Caco-2 (cell line): ENCODE results near the gene UBE2N. TPM values are rescaled to one million over a fixed set of nuclear protein-coding genes. Genes with fewer than 3 reads are reported as not detected.
"Not testable (repeated sequence)": the region's sequence is repeated elsewhere in the genome, so short reads cannot be mapped to it uniquely, and the experiment has no call there.

Experiments used
- BruUV-seq: library from RNA; stranded (reverse); fragments of 400-500 nt; replicated peaks from 2 replicates; lab custom pipeline; 2021; lab: Mats Ljungman, UMichigan
- CTCF ChIA-PET: fragments of 300-600 bp; sonication (Branson Sonifier 250); formaldehyde crosslinking; loops from one replicate; lab custom pipeline; 2022; ENCODE audit warnings: antibody characterized with exemption; lab: Charles Lee
- POLR2A ChIA-PET: fragments of 300-600 bp; sonication (Branson Sonifier 250); formaldehyde crosslinking; loops from one replicate; lab custom pipeline; 2022; ENCODE audit warnings: antibody characterized with exemption; lab: Charles Lee
- DNase-seq, 2 experiments: peaks; one replicate each; pipeline versions ENCODE4 v3.0.0 to v3.0.0-alpha.2; 2020 to 2022
- H3K27me3 ChIP-seq: replicated peaks from 2 replicates; pipeline ENCODE4 v1.6.0; 2011; ENCODE audit warnings: low read length; ENCODE audit not compliant: control insufficient read depth, insufficient read depth
- H3K36me3 ChIP-seq: 2 replicates; pipeline ENCODE4 v1.5.1; 2011; ENCODE audit warnings: low read length; ENCODE audit not compliant: control insufficient read depth, insufficient read depth
- H3K4me1 ChIP-seq: fragments of 250-450 bp; sonication (Bioruptor Pico); 2 replicates; pipeline ENCODE4 v1.5.1; 2020; ENCODE audit warnings: mild to moderate bottlenecking
- H3K4me3 ChIP-seq: 2 replicates; pipeline ENCODE4 v1.5.1; 2011; ENCODE audit warnings: low read depth, mild to moderate bottlenecking, control low read depth, low read length
- H3K9me3 ChIP-seq: fragments of 250-450 bp; sonication (Bioruptor Pico); 2 replicates; pipeline ENCODE4 v1.5.1; 2020; ENCODE audit warnings: mild to moderate bottlenecking, moderate library complexity
- H3K27ac Mint-ChIP-seq: one replicate; pipeline ENCODE4 v1.8.0; 2022; ENCODE audit warnings: mixed read lengths; ENCODE audit not compliant: unreplicated experiment
- H3K27me3 Mint-ChIP-seq: one replicate; pipeline ENCODE4 v1.8.0; 2022; ENCODE audit warnings: mixed read lengths; ENCODE audit not compliant: insufficient read depth, unreplicated experiment
- H3K36me3 Mint-ChIP-seq: one replicate; pipeline ENCODE4 v1.8.0; 2022; ENCODE audit warnings: mild to moderate bottlenecking, mixed read lengths; ENCODE audit not compliant: insufficient read depth, unreplicated experiment
- H3K4me1 Mint-ChIP-seq: one replicate; pipeline ENCODE4 v1.8.0; 2022; ENCODE audit warnings: low read depth, mixed read lengths; ENCODE audit not compliant: unreplicated experiment
- H3K4me3 Mint-ChIP-seq: one replicate; pipeline ENCODE4 v1.8.0; 2022; ENCODE audit warnings: mild to moderate bottlenecking, moderate library complexity, mixed read lengths; ENCODE audit not compliant: unreplicated experiment
- H3K9me3 Mint-ChIP-seq: one replicate; pipeline ENCODE4 v1.8.0; 2022; ENCODE audit warnings: mixed read lengths; ENCODE audit not compliant: unreplicated experiment
- intact Hi-C: fragments of 100-400 bp; cut with micrococcal nuclease; formaldehyde crosslinking; loops from one replicate; pipeline ENCODE4 v1.10.0; 2022; ENCODE audit not compliant: unreplicated experiment
- total RNA-seq: library from RNA; stranded (reverse); gene quantifications from 2 replicates; pipeline ENCODE4 v1.2.3, GENCODE V29; 2022
- TF ChIP-seq, protein P1 (sequence below), 2 experiments: fragments of 200-600 bp in 1 of 2; IDR thresholded peaks; 1 replicate in 1 of 2; 2 replicates in 1 of 2; pipeline versions ENCODE4 v1.5.1 to v1.8.0; 2011 to 2022; ENCODE audit warnings: antibody characterized with exemption in 1 of 2, control low read depth in 1 of 2, inconsistent platforms in 1 of 2, low read depth in 1 of 2, low read length in 1 of 2, mild to moderate bottlenecking in 1 of 2, moderate library complexity in 1 of 2; ENCODE audit not compliant: insufficient read depth in 1 of 2, severe bottlenecking in 1 of 2, unreplicated experiment in 1 of 2

The UBE2N gene
- total RNA-seq, 1 experiment from 2014 or later: 153 TPM

GRCh38 chr12:93415723-93416464 is 25.9 kb downstream of the UBE2N start:
- Mint-ChIP-seq H3K9me3 (no peaks in the 10 kb centered on the region), H3K27me3 (no peaks in the 10 kb centered on the region), H3K27ac (no peak overlapping the region), H3K4me1 (peaks cover 37% of the 10 kb centered on the region), H3K36me3 (peaks cover 49% of the 10 kb centered on the region), H3K4me3 (no peak overlapping the region)
- POLR2A ChIA-PET: interaction anchor here (0.6 kb wide), 1 partner anchor 11 kb away, joined by 3 read pairs; no protein-coding TSS in a partner anchor
- Histone ChIP-seq H3K36me3 (no peaks in the 10 kb centered on the region), H3K9me3 (no peaks in the 10 kb centered on the region), H3K4me1 (peaks cover 4% of the 10 kb centered on the region; the same call in 1 of the 2 replicates), H3K27me3 (no peaks in the 10 kb centered on the region), H3K4me3 (no peak overlapping the region)
- no peak for DNase-seq
- intact Hi-C loops: no loop called here
- CTCF ChIA-PET: interaction anchor here (1.1 kb wide), 1 partner anchor 470 kb away, joined by 3 read pairs; no protein-coding TSS in a partner anchor
- TF ChIP-seq, protein P1, sequence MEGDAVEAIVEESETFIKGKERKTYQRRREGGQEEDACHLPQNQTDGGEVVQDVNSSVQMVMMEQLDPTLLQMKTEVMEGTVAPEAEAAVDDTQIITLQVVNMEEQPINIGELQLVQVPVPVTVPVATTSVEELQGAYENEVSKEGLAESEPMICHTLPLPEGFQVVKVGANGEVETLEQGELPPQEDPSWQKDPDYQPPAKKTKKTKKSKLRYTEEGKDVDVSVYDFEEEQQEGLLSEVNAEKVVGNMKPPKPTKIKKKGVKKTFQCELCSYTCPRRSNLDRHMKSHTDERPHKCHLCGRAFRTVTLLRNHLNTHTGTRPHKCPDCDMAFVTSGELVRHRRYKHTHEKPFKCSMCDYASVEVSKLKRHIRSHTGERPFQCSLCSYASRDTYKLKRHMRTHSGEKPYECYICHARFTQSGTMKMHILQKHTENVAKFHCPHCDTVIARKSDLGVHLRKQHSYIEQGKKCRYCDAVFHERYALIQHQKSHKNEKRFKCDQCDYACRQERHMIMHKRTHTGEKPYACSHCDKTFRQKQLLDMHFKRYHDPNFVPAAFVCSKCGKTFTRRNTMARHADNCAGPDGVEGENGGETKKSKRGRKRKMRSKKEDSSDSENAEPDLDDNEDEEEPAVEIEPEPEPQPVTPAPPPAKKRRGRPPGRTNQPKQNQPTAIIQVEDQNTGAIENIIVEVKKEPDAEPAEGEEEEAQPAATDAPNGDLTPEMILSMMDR (IDR thresholded peaks at IDR 0.05; ENCODE audit: insufficient read depth in 1 of 2, low read depth in 1 of 2, low read length in 1 of 2, severe bottlenecking in 1 of 2, unreplicated experiment in 1 of 2): no peak
- BruUV-seq: no TSS peak

DNA sequence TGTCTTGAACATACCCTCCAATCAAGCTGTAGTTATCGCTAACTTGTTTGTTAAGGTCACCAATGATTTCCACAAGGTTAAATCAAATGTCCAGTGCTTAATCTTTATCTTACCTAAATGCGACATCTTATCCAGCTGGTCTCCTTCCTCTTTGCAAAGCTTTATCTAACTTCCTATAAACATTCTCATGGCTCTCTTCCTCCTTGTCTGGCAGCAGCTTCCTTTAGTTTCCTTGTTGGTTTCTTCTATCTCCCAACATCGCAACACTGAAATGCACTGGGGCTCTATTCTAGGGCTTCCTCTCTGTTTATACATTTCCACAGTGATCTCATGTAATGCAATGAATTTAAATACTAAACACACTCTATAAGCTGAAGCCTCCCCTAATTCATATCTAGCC is 28.7 kb downstream of the UBE2N start:
- POLR2A ChIA-PET: no interaction called here
- BruUV-seq: no TSS peak

DNA sequence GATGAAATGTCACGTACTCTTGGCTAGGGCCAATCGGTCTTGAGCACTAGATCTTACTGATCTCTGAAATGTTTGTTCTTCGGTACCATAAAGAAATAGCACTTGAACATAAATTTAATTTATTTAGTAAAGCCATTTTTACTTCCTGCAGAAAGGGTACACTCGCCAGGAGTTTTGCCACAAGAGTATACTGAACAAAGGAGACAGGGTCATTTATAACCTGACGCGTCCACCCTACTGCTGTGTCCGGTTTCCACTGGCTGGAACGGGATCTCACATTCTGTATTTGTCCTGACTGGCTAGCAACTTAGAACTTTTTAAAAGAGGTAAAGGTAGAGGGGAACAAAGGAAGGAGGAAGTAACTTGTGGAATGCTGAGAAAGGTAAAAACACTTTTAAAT is 29.4 kb downstream of the UBE2N start:
- H3K27me3 ChIP-seq, H3K4me3 ChIP-seq, POLR2A ChIA-PET, H3K36me3 ChIP-seq, intact Hi-C loops, H3K9me3 ChIP-seq, H3K27me3 Mint-ChIP-seq, H3K9me3 Mint-ChIP-seq, H3K4me1 ChIP-seq, DNase-seq, CTCF ChIA-PET, BruUV-seq: not testable (repeated sequence)
- H3K4me3 Mint-ChIP-seq: peak overlapping the region; percentile 41
- peaks cover 77% of the 10 kb centered on the region for H3K36me3 Mint-ChIP-seq
- peak overlapping the region; percentile 0 for H3K27ac Mint-ChIP-seq
- peaks cover 31% of the 10 kb centered on the region for H3K4me1 Mint-ChIP-seq

More for the DNA sequence above, 28.7 kb downstream of the UBE2N start:
- DNase-seq: no peak
- no peaks in the 10 kb centered on the region for H3K9me3 Mint-ChIP-seq
- Histone ChIP-seq H3K4me1 (no peaks in the 10 kb centered on the region), H3K4me3 (no peak overlapping the region), H3K9me3 (no peaks in the 10 kb centered on the region), H3K36me3 (no peaks in the 10 kb centered on the region), H3K27me3 (no peaks in the 10 kb centered on the region)
- peak overlapping the region; percentile 20 for H3K27ac Mint-ChIP-seq
- H3K27me3 Mint-ChIP-seq: no peaks in the 10 kb centered on the region
- peaks cover 31% of the 10 kb centered on the region for H3K4me1 Mint-ChIP-seq
- CTCF ChIA-PET: no interaction called here
- intact Hi-C loops: no loop called here
- H3K4me3 Mint-ChIP-seq: no peak overlapping the region
- H3K36me3 Mint-ChIP-seq: peaks cover 71% of the 10 kb centered on the region
- TF ChIP-seq, protein P1 (IDR thresholded peaks at IDR 0.05; ENCODE audit: insufficient read depth in 1 of 2, low read depth in 1 of 2, low read length in 1 of 2, severe bottlenecking in 1 of 2, unreplicated experiment in 1 of 2): no peak

GRCh38 chr12:93411060-93411459 is 30.7 kb downstream of the UBE2N start:
- H3K4me3 Mint-ChIP-seq, POLR2A ChIA-PET, H3K36me3 ChIP-seq, BruUV-seq, H3K9me3 Mint-ChIP-seq, CTCF ChIA-PET, H3K27me3 ChIP-seq, H3K4me1 ChIP-seq, H3K4me3 ChIP-seq, intact Hi-C loops, H3K9me3 ChIP-seq, H3K27me3 Mint-ChIP-seq, DNase-seq: not testable (repeated sequence)
- H3K36me3 Mint-ChIP-seq: peaks cover 91% of the 10 kb centered on the region
- peaks cover 31% of the 10 kb centered on the region for H3K4me1 Mint-ChIP-seq
- peak overlapping the region; percentile 45 for H3K27ac Mint-ChIP-seq

GRCh38 chr12:93409343-93410187 is 32.2 kb downstream of the UBE2N start:
- H3K27me3 Mint-ChIP-seq, H3K4me3 Mint-ChIP-seq, H3K27ac Mint-ChIP-seq, H3K4me1 ChIP-seq, H3K4me3 ChIP-seq, intact Hi-C loops, H3K27me3 ChIP-seq, H3K9me3 ChIP-seq, POLR2A ChIA-PET, H3K9me3 Mint-ChIP-seq, DNase-seq, H3K36me3 ChIP-seq: not testable (repeated sequence)
- TSS peak; percentile 79 for BruUV-seq
- peaks cover 97% of the 10 kb centered on the region for H3K36me3 Mint-ChIP-seq
- CTCF ChIA-PET: interaction anchor here (0.6 kb wide), 1 partner anchor 321 kb away, joined by 8 read pairs; no protein-coding TSS in a partner anchor
- peaks cover 30% of the 10 kb centered on the region for H3K4me1 Mint-ChIP-seq
